Measurements from ENCODE around the gene C5orf47.

DNA sequence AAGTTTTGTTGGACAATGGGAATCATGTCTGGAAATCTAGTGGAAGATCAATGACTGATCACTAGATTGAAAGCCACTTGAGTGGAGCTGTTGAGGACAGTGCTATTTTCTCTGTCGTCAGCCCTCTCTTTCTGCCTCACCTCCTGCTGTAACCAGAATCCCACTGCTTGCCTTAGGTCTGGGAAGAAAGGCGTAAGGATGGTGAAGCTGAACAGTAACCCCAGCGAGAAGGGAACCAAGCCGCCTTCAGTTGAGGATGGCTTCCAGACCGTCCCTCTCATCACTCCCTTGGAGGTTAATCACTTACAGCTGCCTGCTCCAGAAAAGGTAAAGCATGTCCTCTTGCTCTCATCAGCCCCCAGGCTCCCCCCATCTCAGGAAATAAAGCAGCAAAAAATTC lies 57.6 kb downstream of the C5orf47 start:
- TF ChIP-seq, protein P1, sequence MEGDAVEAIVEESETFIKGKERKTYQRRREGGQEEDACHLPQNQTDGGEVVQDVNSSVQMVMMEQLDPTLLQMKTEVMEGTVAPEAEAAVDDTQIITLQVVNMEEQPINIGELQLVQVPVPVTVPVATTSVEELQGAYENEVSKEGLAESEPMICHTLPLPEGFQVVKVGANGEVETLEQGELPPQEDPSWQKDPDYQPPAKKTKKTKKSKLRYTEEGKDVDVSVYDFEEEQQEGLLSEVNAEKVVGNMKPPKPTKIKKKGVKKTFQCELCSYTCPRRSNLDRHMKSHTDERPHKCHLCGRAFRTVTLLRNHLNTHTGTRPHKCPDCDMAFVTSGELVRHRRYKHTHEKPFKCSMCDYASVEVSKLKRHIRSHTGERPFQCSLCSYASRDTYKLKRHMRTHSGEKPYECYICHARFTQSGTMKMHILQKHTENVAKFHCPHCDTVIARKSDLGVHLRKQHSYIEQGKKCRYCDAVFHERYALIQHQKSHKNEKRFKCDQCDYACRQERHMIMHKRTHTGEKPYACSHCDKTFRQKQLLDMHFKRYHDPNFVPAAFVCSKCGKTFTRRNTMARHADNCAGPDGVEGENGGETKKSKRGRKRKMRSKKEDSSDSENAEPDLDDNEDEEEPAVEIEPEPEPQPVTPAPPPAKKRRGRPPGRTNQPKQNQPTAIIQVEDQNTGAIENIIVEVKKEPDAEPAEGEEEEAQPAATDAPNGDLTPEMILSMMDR (IDR thresholded peaks at IDR 0.05), result no peak
- TF ChIP-seq POLR2A (IDR thresholded peaks at IDR 0.05), result no peak
- no peak for TF ChIP-seq EP300 (IDR thresholded peaks at IDR 0.05)
